ENCODE results near the gene ADAMTS16.

Gene ADAMTS16

DNA sequence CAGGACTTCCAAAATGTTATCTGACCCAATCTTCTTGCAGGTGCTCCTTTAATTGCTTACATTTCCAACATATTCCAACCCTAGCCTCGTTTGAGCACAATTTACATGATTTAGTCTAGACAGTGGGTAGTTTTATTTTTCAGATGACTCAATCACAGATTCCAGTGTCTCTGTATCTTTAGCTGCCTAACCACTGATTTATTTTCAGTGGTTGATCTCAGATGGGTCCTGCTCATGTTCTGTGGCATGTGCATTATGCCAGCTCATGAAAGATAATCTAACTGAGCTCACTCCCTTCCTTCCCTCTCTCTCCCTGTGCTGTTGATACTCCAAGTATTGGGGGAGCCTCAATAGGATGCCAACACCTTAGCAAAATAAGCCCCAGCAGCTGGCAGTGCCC, 176.2 kb downstream of the ADAMTS16 start:
- no peak for DNase-seq (ENCODE audit: low spot score)

DNA sequence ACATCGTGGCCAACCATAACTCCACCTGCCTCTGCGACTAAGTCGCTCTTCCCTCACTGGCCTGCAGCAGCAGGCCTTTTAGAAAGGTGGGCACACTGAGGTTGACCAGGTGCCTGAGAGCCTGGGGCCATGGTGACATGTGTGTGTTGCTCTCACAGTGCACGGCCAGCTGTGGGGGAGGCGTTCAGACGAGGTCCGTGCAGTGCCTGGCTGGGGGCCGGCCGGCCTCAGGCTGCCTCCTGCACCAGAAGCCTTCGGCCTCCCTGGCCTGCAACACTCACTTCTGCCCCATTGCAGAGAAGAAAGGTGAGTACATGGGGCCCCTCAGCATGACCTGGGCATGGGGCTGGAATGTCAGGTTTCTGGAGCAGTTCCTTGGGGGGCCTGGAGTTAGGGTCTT, 177.8 kb downstream of the ADAMTS16 start:
- DNase-seq (ENCODE audit: low spot score): no peak

GRCh38 chr5:5318426-5319190, 178.5 kb downstream of the ADAMTS16 start:
- DNase-seq (ENCODE audit: low spot score): no peak

DNA sequence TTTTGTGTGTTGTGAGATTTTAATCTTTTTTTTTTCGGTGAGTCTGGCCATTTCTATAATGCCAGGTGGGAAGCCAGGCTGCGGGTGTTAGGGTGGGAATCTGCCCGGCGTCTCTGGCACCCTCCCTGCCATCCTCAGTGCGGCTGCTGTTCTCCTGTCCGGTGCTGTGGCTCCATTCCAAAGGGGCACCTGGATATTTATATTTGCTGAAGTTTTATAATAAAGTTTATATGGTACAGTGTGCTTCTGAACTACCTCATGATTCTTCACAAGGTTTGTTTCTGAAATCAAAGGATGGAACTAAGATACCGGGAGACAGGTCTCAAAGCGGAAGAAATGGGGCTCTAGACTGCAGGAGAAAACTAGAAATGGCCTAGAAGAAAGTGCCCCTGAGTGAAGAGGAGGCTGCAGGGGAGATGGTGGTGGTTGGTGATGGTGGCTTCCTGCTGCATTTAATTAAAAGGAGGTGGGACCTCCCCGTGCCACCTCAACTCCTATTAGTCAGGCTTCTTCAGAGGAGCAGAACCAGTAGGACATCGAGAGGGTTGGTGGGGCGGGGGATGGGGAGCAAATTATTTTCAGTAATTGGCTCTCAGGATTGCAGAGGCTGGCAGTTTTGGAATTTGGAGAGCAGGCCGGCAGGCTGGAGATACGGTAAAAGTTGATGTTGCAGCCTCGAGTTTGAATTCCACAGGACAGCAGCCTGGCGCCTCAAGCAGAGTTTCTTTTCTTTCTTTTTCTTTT, 180.1 kb downstream of the ADAMTS16 start:
- DNase-seq (ENCODE audit: low spot score): no peak

DNA sequence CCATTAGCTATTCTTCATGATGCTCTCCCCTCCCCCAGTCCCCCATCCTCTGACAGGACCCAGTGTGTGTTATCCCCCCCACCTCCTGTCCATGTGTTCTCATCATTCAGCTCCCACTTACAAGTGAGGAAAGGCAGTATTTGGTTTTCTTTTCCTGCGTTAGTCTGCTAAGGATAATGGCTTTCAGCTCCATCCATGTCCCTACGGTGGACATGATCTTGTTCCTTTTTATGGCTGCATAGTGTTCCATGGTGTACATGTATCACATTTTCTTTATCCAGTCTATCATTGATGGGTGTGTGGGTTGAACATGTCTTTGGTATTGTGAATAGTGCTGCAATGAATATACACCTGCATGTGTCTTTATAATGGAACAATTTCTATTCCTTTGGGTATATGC, 181.0 kb downstream of the ADAMTS16 start:
- no peak for DNase-seq (ENCODE audit: low spot score)

DNA sequence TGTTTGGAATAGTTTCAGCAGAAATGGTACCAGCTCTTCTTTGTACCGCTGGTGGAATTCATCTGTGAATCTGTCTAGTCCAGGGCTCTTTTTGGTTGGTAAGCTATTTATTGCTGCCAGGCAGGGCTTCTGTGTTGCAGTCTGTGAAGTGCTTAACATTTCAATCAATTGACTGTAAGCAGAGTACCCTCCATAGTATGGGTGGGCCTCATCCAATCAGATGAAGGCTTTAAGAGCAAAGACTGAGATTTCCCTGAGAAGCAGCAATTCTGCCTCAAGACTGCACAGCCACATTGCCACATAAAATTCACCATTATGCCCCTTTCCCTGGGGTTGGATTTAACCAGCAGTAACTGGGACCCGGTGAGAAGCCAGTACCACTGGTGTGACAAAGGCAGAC, 183.4 kb downstream of the ADAMTS16 start:
- DNase-seq (ENCODE audit: low spot score): no peak

DNA sequence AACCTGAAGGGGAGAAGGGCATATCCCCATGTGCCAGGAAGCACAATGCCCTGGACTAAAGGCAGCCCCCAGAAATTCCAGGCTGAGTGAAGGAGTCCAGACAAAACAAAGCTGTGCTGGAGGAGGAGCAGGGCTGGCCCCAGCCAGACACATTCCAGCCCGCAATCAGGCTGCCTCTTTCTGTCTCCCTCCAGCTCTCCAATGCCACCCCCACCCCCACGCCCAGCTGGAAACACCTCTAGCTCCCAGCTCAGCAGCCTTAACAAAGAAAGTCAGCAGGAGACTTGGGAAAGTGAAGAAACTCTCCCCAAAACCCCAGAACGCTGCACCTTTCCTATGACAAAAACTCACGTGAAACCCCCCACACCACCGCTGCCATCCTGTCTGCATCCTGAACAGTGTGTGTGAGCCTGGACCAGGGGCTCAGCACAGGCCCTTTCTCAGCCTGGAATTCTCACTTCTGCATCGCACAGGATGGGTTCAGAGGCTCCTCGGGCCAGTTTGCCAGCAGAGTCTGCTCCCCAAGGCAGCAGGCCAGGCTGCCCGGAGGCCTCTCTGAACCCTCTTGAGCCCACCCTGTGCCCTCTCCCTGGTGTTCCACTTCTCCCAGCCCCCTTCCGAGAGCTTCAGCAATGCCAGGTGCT, 186.1 kb downstream of the ADAMTS16 start:
- no peak for DNase-seq (ENCODE audit: low spot score)

DNA sequence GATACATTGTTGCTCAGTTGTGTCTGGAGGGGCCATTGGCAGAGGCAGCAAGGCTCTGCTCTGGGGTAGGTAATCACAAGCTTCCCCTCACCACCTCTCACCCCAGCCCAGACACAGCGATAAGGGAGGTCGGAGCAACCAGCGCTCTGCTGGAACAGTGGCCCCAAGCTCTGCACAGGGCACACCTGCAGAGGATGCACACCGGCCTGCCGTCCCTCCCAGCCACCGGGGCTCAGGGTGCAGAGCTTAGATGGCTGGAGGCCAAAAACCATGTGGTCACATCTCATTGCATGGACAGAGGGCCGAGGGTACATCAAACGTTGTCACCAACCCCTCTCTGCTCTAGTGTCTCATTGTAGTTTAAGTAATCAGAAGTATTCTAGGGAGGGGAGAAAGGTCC, 187.0 kb downstream of the ADAMTS16 start:
- no peak for DNase-seq (ENCODE audit: low spot score)

GRCh38 chr5:5330728-5331452, 190.8 kb downstream of the ADAMTS16 start:
- no peak for DNase-seq (ENCODE audit: low spot score)

DNA sequence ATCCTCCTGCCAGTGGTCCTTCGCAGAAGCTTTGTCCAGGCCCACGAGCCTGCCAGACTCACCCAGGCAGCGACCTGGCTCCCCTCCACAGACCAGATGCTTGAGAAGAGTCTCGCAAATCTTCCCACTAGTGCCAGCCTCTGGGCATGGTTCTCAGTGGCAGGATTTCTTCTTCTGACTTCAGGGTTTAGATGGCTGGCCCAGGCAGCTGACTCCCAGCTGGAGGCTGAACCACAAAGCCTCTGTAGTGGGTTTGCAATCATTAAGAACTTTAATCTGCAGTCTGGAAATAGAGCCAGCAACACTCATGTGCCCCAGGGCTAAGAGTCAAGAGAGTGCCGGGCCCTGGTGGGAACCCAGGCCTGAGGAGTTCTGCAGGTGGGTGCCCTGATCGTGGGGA, 191.7 kb downstream of the ADAMTS16 start:
- no peak for DNase-seq (ENCODE audit: low spot score)

DNA sequence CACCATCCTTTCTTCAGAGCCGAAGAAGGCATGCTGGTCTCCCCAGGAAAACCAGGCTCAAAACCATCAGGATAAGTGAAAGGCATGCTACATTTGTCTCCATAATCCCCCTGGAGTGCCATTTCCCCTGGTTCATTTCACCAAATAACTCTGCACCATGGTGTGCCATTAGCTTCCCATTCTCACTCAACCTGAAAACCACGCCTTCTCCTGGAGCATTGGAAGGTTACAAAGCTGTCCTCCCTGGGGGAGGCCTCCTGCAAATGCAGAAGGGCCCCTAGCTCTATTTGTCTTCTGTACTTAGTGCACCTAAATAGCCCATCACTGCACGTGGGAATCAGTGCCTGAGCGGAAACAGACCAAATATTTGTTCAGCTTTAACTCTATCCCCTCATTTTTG, 192.2 kb downstream of the ADAMTS16 start:
- no peak for DNase-seq (ENCODE audit: low spot score)

- DNase-seq (ENCODE audit: low spot score): no peak
Observed at GRCh38 chr5:5335107-5335506, 195.0 kb downstream of the ADAMTS16 start.

GRCh38 chr5:5335700-5336264, 195.7 kb downstream of the ADAMTS16 start:
- DNase-seq (ENCODE audit: low spot score): no peak

GRCh38 chr5:5339257-5339656, 199.1 kb downstream of the ADAMTS16 start:
- DNase-seq (ENCODE audit: low spot score): no peak

- DNase-seq (ENCODE audit: low spot score): no peak
Observed at GRCh38 chr5:5340206-5340729, 200.1 kb downstream of the ADAMTS16 start.

DNA sequence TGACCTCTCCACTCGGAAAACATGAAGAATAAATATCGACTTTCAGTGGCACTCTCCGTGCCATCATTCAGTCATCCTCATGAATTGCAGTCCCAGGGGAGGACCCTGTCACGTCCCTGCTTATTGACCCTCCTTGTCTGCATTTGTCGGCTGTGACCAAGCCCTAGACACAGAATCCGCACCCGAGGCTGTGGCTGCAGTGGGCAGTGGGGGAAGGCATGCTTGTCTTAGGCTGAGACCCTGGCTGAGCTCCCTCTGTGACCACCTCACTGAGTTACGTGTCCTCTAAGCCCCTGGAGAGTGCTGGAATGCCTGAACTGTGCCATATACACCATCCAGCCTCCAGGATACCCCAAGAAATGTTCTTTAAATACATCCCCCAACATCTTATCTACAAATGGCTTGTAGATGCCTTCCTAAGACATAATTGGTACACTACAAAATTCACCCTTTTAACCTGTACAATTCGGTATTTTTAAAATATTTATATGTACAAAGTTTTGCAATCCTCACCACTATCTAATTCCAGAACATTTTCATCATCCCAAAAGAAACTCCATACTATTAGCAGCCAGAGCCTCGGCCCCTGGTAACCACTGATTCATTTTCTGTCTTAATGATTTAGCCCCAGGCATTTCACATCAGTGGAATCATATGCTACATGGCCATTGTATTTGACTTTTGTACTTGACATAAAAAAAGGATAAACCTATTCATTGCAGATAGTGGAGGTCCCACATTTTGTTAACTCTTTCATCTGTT, 201.6 kb downstream of the ADAMTS16 start:
- DNase-seq (ENCODE audit: low spot score): no peak

DNA sequence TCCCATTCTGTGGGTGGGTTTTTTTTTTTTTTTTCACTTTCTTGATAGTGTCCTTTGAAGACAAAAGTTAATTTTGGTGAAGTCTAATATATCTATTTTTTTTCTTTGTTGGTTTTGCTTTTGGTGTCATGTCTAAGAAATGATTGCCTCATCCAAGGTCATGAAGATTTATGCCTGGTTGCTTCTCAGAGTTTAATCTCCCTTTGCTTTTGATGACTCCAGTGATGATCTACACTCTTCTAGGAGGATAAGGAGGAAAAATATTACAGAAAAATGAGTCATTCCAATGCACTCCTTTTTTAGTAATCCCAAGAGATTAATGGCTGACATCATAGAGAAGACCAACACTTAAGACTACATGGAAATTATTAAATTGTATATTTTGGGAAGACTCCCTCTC, 202.7 kb downstream of the ADAMTS16 start:
- DNase-seq (ENCODE audit: low spot score): no peak

DNA sequence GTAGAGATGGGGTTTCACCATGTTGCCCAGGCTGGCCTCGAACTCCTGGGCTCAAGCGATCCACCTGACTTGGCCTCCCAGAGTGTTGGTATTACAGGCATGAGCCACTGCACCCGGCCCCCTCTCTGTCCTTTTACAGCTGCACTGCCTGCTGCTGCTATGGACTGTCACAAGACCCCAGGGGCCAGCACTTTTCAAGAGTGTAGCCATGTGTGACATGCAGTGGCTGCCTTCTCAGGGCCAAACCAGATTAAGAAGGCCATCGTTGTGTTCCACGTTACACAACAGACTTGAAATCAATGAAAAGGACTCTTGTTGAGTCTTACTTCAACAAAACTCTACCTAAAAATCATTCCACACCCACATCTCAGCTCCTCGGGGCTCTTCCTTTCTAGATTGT, 203.4 kb downstream of the ADAMTS16 start:
- DNase-seq (ENCODE audit: low spot score): no peak

- DNase-seq (ENCODE audit: low spot score): no peak
Observed at GRCh38 chr5:5344051-5344571, 204.0 kb downstream of the ADAMTS16 start.

DNA sequence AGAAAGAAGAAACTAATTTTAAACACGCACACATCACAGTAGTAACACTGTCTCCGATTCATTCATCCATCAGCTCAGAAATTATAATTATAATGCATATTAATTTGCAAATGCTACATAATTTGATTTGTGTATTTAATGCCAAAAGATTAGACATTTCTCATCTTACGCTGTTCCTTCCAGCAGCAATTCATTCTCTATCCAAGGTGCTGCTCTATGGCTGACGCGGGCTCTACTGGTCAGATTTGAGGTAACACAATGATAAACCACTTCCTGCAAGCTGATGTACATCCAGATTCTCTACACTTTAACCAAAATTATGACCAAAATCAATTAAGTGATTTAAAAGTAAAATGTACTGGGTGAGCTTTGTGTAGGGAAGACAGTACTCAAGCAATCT, 204.5 kb downstream of the ADAMTS16 start:
- no peak for DNase-seq (ENCODE audit: low spot score)

GRCh38 chr5:5347442-5347841, 207.3 kb downstream of the ADAMTS16 start:
- DNase-seq (ENCODE audit: low spot score): no peak

Measured in HuH-7.5 (cell line).